Muscle of leg (tissue), 11 donors: ENCODE results near the gene SMTNL1. TPM values are rescaled to one million over a fixed set of nuclear protein-coding genes. Genes with fewer than 3 reads are reported as not detected.

Source experiments
- DNase-seq: peaks from one replicate; pipeline ENCODE4 v3.0.0; 2013
- H3K27ac ChIP-seq: one replicate; pipeline ENCODE4 v1.5.1; 2013; ENCODE audit warnings: mild to moderate bottlenecking, low read length, control low read depth
- H3K27me3 ChIP-seq: one replicate; pipeline ENCODE4 v1.6.1; 2013; ENCODE audit warnings: low read length; ENCODE audit not compliant: control insufficient read depth, insufficient read depth
- H3K36me3 ChIP-seq: one replicate; pipeline ENCODE4 v1.6.1; 2013; ENCODE audit warnings: low read length; ENCODE audit not compliant: control insufficient read depth, insufficient read depth
- H3K4me1 ChIP-seq: one replicate; pipeline ENCODE4 v1.6.1; 2013; ENCODE audit warnings: low read length; ENCODE audit not compliant: control insufficient read depth, insufficient read depth
- H3K4me3 ChIP-seq: one replicate; pipeline ENCODE4 v1.5.1; 2013; ENCODE audit warnings: low read length, control low read depth
- H3K9me3 ChIP-seq: replicated peaks from 2 replicates; pipeline ENCODE4 v1.6.1; 2013; ENCODE audit warnings: low read depth, low read length; ENCODE audit not compliant: control insufficient read depth
- WGBS: methylation state at CpG from one replicate; pipeline ENCODE4 v1.1.5; 2013; ENCODE audit warnings: missing lambda C conversion rate; ENCODE audit not compliant: insufficient coverage; 5-methylcytosine and 5-hydroxymethylcytosine counted together
- polyA plus RNA-seq, 8 donors: library from polyadenylated mRNA; unstranded; fragments of 120-200 nt; gene quantifications; one replicate each; pipeline versions ENCODE4 v1.2.1 to v1.2.3, GENCODE V29; 2013; ENCODE audit warnings: inconsistent platforms in 1 of 8, low replicate concordance in 1 of 8; ENCODE audit not compliant: insufficient read length in 8 of 8, insufficient read depth in 1 of 8
- total RNA-seq: library from RNA; stranded (reverse); fragments of 120-200 nt; gene quantifications from one replicate; pipeline ENCODE4 v1.2.4, GENCODE V29; 2013

Gene SMTNL1
- total and polyA plus RNA-seq, 9 donors = 93.2 to 258 (median 188) TPM

DNA sequence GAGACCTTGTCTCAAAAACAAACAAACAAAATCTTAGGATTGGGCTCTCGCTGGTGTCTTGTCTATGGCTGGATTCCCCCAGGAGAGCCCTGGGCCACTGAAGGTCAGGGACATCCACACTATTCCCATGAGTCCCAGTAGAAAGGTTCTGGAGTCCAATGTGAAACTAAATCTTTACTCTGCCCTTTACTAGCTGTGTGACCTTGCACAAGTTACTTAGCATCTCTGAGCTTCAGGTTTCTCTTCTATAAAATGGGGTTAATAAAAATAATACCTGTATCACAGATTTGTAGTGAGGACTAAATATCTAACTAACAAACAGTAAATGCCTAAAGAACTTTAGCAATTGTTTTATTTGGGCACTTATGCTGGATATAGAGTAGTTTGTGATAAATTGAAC lies 30.9 kb upstream of the SMTNL1 start:
- peaks cover 4% of the 10 kb centered on the region for H3K36me3 ChIP-seq
- H3K4me1 ChIP-seq = peaks cover 1% of the 10 kb centered on the region
- no peaks in the 10 kb centered on the region for H3K9me3 ChIP-seq
- H3K27me3 ChIP-seq = no peaks in the 10 kb centered on the region
- WGBS = 100% methylated on average over 1 of the region's 1 CpG
- no peak for DNase-seq
- no peak overlapping the region for H3K4me3 ChIP-seq
- no peak overlapping the region for H3K27ac ChIP-seq

GRCh38 chr11:57508341-57509170 lies 28.8 kb upstream of the SMTNL1 start:
- H3K36me3 ChIP-seq = peaks cover 4% of the 10 kb centered on the region
- H3K4me1 ChIP-seq = peaks cover 6% of the 10 kb centered on the region
- H3K27me3 ChIP-seq = no peaks in the 10 kb centered on the region
- DNase-seq = no peak
- no peaks in the 10 kb centered on the region for H3K9me3 ChIP-seq
- H3K27ac ChIP-seq = no peak overlapping the region
- 94% methylated on average over 3 of the region's 7 CpGs for WGBS
- H3K4me3 ChIP-seq = no peak overlapping the region

- no peak overlapping the region for H3K27ac ChIP-seq
- no peak for DNase-seq
- no peak overlapping the region for H3K4me3 ChIP-seq
- peaks cover 25% of the 10 kb centered on the region for H3K4me1 ChIP-seq
- WGBS = 90% methylated on average over 5 of the region's 6 CpGs
- no peaks in the 10 kb centered on the region for H3K27me3 ChIP-seq
- no peaks in the 10 kb centered on the region for H3K9me3 ChIP-seq
- H3K36me3 ChIP-seq = no peaks in the 10 kb centered on the region
Observed at GRCh38 chr11:57511741-57512430, 25.5 kb upstream of the SMTNL1 start.

DNA sequence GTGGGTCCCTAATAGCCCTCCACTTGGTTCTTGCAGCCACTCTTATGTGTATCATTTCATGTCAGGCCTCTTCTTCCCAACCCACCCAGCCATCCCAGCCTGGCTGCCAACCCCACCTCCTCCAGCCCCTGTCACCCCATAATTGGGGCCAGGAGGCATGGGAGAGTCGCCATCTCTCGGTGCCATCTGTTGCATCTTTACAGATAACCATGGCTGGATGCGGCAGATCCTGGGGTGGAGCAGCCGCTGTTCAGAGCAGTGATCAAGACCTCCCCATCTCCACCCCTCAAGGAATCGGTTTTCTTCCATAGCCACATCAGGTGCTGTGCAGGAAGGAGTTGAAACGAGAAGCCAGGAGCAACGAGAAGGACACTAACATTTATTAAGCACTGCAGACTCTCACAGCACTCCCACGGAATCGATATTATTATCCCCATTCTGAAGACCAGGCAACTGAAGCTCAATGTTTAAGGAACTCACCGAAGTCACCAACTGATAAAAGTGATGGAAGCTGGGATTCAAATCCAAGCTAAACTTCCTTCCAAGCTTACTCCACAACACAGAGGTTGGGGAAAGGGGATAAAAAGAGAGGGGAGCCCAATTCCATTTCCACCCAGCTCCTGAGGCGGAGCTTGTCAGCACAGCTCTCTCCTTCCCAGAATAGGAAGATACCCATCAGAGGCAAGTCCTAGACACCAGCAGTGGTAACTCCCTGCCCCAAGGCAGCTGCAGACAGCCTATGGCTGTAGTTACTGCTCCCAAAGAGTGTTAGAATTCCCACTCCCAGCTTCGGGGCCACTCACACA lies 24.5 kb upstream of the SMTNL1 start:
- H3K9me3 ChIP-seq = no peaks in the 10 kb centered on the region
- H3K4me1 ChIP-seq = peaks cover 25% of the 10 kb centered on the region
- H3K36me3 ChIP-seq = no peaks in the 10 kb centered on the region
- 65% methylated on average over 4 of the region's 12 CpGs for WGBS
- no peak overlapping the region for H3K4me3 ChIP-seq
- H3K27me3 ChIP-seq = no peaks in the 10 kb centered on the region
- DNase-seq = no peak
- H3K27ac ChIP-seq = no peak overlapping the region

DNA sequence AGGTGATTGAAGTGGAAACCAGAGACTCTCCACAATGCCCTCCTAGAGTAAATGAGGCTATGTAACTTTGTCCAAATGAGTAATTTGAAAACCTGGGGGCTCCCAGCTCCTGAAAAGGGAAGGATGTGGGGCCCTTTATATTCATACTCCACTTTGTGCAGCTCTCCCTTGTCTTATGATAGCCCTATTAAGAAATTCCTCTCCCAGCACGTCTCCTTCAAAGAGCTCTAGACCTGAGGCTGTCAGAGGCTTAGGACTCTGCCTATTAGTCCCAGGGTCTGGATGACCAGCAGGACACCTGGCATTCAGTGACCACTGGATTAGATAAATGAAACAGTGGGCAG lies 24.0 kb upstream of the SMTNL1 start:
- Histone ChIP-seq H3K36me3 (no peaks in the 10 kb centered on the region), H3K27me3 (no peaks in the 10 kb centered on the region), H3K9me3 (no peaks in the 10 kb centered on the region), H3K4me1 (peaks cover 25% of the 10 kb centered on the region), H3K4me3 (no peak overlapping the region), H3K27ac (no peak overlapping the region)
- no peak for DNase-seq
- no CpG with 5 or more reads among the region's 1 CpG for WGBS

DNA sequence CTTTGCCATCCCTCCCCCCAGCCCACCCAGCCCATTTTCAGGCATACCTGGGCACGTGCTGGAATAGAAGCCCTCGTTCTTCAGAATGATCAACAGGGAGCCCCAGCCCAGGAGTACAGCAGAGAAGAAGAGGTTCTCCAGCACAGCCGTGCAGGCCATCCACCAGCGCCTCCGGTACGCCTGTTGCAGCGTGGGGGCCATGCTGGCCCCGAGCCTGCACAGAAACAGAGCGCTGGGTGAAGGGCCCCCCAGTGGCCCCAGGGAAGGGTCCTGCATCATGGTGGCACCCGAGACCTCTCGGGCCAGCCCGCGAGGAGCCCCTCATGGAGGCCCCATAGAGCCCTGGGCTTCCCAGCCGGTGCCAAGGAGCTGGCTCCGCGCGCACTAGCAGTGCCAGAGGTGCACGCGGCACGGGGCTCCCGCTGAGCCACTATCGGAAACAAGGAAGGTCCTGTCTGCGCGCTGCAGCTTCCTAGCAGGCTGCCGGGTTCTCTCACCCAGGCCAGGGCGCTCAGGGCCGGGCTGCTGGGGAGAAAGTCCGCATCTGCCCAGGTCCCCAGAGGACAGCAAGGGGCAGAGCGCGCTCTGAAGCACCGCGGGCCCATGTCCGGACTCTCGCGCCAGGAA lies 23.4 kb upstream of the SMTNL1 start:
- H3K4me3 ChIP-seq = peak overlapping the region; percentile 67
- H3K4me1 ChIP-seq = peaks cover 25% of the 10 kb centered on the region
- H3K9me3 ChIP-seq = no peaks in the 10 kb centered on the region
- H3K36me3 ChIP-seq = no peaks in the 10 kb centered on the region
- peak overlapping the region; percentile 69 for H3K27ac ChIP-seq
- H3K27me3 ChIP-seq = no peaks in the 10 kb centered on the region
- DNase-seq = peak; percentile 39
- 9% methylated on average over 35 of the region's 35 CpGs for WGBS

DNA sequence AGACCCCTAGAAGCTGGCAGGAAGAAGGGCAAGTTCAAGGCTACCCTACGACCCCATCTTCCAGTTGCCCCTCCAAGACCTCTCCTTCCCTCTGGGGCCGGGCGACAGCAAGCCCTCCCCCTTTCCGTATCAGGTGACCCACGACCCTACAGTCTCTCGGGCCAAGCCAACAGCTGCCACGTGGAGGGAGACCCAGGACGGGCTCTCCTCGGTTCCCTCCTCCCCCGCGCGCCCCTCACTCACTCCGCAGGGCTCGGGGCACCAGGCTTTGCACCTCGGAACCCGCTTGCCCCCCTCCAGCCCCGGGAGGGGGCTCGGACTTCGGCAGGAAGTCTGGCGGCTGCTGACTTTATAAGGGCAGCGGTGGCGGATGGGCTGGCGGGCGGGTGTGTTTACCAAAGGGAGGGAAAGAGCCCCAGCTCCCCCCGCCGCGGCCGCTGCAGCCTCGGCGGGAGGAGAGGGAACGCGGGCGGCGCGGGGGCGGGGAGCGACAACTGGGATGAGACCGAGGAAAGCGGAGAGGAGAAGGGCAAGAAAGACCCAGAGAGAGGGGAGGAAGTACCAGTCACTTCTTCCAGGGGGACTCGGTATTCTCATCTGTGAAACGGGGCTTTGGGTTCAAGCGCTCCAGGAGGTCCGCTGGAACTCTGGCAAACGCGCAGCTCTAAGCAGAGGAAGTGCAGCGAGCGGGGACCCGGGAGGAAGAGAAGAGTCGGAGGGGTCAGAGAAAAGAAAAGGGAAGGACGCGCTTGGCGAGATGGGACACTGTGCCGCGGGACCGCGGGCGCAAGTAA lies 22.7 kb upstream of the SMTNL1 start:
- DNase-seq = peak; percentile 44
- peak overlapping the region; percentile 69 for H3K27ac ChIP-seq
- H3K27me3 ChIP-seq = no peaks in the 10 kb centered on the region
- H3K36me3 ChIP-seq = no peaks in the 10 kb centered on the region
- H3K9me3 ChIP-seq = no peaks in the 10 kb centered on the region
- peaks cover 25% of the 10 kb centered on the region for H3K4me1 ChIP-seq
- peak overlapping the region; percentile 67 for H3K4me3 ChIP-seq
- under 1% methylated on average over 50 of the region's 57 CpGs for WGBS

GRCh38 chr11:57515332-57516060 lies 21.9 kb upstream of the SMTNL1 start, which contains the start of gene SLC43A1:
SLC43A1 (minus strand) TSS chr11:57515702; CDS start chr11:57514111, 1,591 bp downstream.
- under 1% methylated on average over 57 of the region's 66 CpGs for WGBS
- peak; percentile 76 for DNase-seq
- no peaks in the 10 kb centered on the region for H3K27me3 ChIP-seq
- H3K27ac ChIP-seq = peak within 1 kb of the TSS; percentile 69
- H3K9me3 ChIP-seq = no peaks in the 10 kb centered on the region
- H3K4me1 ChIP-seq = peaks cover 25% of the 10 kb centered on the region
- H3K4me3 ChIP-seq = peak within 1 kb of the TSS; percentile 67
- no peaks in the 10 kb centered on the region for H3K36me3 ChIP-seq

DNA sequence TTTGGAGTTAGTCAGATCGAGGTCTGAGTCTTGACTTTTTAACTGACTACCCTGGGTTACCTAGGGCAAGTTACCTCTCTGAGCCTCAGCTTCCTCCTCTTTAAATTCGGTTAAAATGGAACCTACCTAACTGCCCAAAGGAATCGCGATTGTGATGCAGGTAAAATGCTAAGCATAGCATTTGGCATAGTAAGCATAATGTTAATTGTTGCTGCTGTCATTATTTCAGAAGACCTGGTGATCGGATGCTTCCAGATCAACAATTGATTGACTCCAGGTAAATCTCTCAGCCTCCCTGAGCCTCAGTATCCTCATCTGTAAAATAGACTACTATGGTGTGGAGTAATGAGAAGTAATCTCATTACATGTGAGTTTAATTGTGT lies 21.3 kb upstream of the SMTNL1 start:
- no peaks in the 10 kb centered on the region for H3K9me3 ChIP-seq
- H3K27ac ChIP-seq = no peak overlapping the region
- DNase-seq = no peak
- H3K27me3 ChIP-seq = no peaks in the 10 kb centered on the region
- peak overlapping the region; percentile 67 for H3K4me3 ChIP-seq
- no peaks in the 10 kb centered on the region for H3K36me3 ChIP-seq
- H3K4me1 ChIP-seq = peaks cover 25% of the 10 kb centered on the region
- WGBS = 0% methylated on average over 1 of the region's 5 CpGs
